ENCODE data around the gene SOX13.

Gene SOX13

GRCh38 chr1:204130981-204131892 is 58.3 kb downstream of the SOX13 start:
- Histone ChIP-seq H3K36me3 (ENCODE audit: insufficient read depth, low read length) (no peaks in the 10 kb centered on the region), H3K9ac (ENCODE audit: low read depth, low read length) (no peak overlapping the region)

GRCh38 chr1:204131978-204132377 is 59.1 kb downstream of the SOX13 start:
- Histone ChIP-seq H3K36me3 (ENCODE audit: insufficient read depth, low read length) (no peaks in the 10 kb centered on the region), H3K9me3 (ENCODE audit: control insufficient read depth, insufficient read depth, low read length) (no peaks in the 10 kb centered on the region), H3K9ac (ENCODE audit: low read depth, low read length) (no peak overlapping the region), H3K4me1 (ENCODE audit: insufficient read depth, low read length) (peaks cover 3% of the 10 kb centered on the region; the same call in 1 of the 2 replicates)

More at GRCh38 chr1:204130981-204131892, 58.3 kb downstream of the SOX13 start:
- Histone ChIP-seq H3K4me1 (ENCODE audit: insufficient read depth, low read length) (peaks cover 3% of the 10 kb centered on the region; the same call in 1 of the 2 replicates), H3K9me3 (ENCODE audit: control insufficient read depth, insufficient read depth, low read length) (no peaks in the 10 kb centered on the region)

GRCh38 chr1:204132718-204133117 is 59.8 kb downstream of the SOX13 start:
- Histone ChIP-seq H3K9ac (ENCODE audit: low read depth, low read length) (no peak overlapping the region), H3K9me3 (ENCODE audit: control insufficient read depth, insufficient read depth, low read length) (no peaks in the 10 kb centered on the region), H3K4me1 (ENCODE audit: insufficient read depth, low read length) (no peaks in the 10 kb centered on the region; the same call in 1 of the 2 replicates), H3K36me3 (ENCODE audit: insufficient read depth, low read length) (no peaks in the 10 kb centered on the region)

- H3K36me3 ChIP-seq (ENCODE audit: insufficient read depth, low read length) = no peaks in the 10 kb centered on the region
- H3K9me3 ChIP-seq (ENCODE audit: control insufficient read depth, insufficient read depth, low read length) = no peaks in the 10 kb centered on the region
- H3K4me1 ChIP-seq (ENCODE audit: insufficient read depth, low read length) = no peaks in the 10 kb centered on the region; the same call in 1 of the 2 replicates
- no peak overlapping the region for H3K9ac ChIP-seq (ENCODE audit: low read depth, low read length)
Measured at GRCh38 chr1:204134103-204134502, 61.2 kb downstream of the SOX13 start.

- no peaks in the 10 kb centered on the region for H3K4me1 ChIP-seq (ENCODE audit: insufficient read depth, low read length)
- no peaks in the 10 kb centered on the region for H3K9me3 ChIP-seq (ENCODE audit: control insufficient read depth, insufficient read depth, low read length)
- H3K36me3 ChIP-seq (ENCODE audit: insufficient read depth, low read length) = no peaks in the 10 kb centered on the region
- H3K9ac ChIP-seq (ENCODE audit: low read depth, low read length) = no peak overlapping the region
Measured at GRCh38 chr1:204136814-204137213, 63.9 kb downstream of the SOX13 start.

GRCh38 chr1:204139088-204139487 is 66.2 kb downstream of the SOX13 start:
- no peaks in the 10 kb centered on the region for H3K36me3 ChIP-seq (ENCODE audit: insufficient read depth, low read length)
- no peaks in the 10 kb centered on the region for H3K9me3 ChIP-seq (ENCODE audit: control insufficient read depth, insufficient read depth, low read length)
- no peaks in the 10 kb centered on the region for H3K4me1 ChIP-seq (ENCODE audit: insufficient read depth, low read length)
- no peak overlapping the region for H3K9ac ChIP-seq (ENCODE audit: low read depth, low read length)

- H3K9me3 ChIP-seq (ENCODE audit: control insufficient read depth, insufficient read depth, low read length) = no peaks in the 10 kb centered on the region
- no peak overlapping the region for H3K9ac ChIP-seq (ENCODE audit: low read depth, low read length)
- H3K4me1 ChIP-seq (ENCODE audit: insufficient read depth, low read length) = no peaks in the 10 kb centered on the region
- H3K36me3 ChIP-seq (ENCODE audit: insufficient read depth, low read length) = no peaks in the 10 kb centered on the region; the same call in 1 of the 2 replicates
Measured at GRCh38 chr1:204139952-204140351, 67.0 kb downstream of the SOX13 start.

- no peaks in the 10 kb centered on the region; the same call in 1 of the 2 replicates for H3K36me3 ChIP-seq (ENCODE audit: insufficient read depth, low read length)
- no peaks in the 10 kb centered on the region for H3K4me1 ChIP-seq (ENCODE audit: insufficient read depth, low read length)
Measured at GRCh38 chr1:204141131-204141530, 68.2 kb downstream of the SOX13 start.

GRCh38 chr1:204142032-204142974 is 69.4 kb downstream of the SOX13 start:
- H3K9me3 ChIP-seq (ENCODE audit: control insufficient read depth, insufficient read depth, low read length) = no peaks in the 10 kb centered on the region
- no peak overlapping the region for H3K9ac ChIP-seq (ENCODE audit: low read depth, low read length)
- no peaks in the 10 kb centered on the region; the same call in 1 of the 2 replicates for H3K36me3 ChIP-seq (ENCODE audit: insufficient read depth, low read length)
- peaks cover 7% of the 10 kb centered on the region; the same call in 1 of the 2 replicates for H3K4me1 ChIP-seq (ENCODE audit: insufficient read depth, low read length)

More at GRCh38 chr1:204141131-204141530, 68.2 kb downstream of the SOX13 start:
- Histone ChIP-seq H3K9ac (ENCODE audit: low read depth, low read length) (no peak overlapping the region), H3K9me3 (ENCODE audit: control insufficient read depth, insufficient read depth, low read length) (no peaks in the 10 kb centered on the region)

- Histone ChIP-seq H3K4me1 (ENCODE audit: insufficient read depth, low read length) (peaks cover 18% of the 10 kb centered on the region), H3K36me3 (ENCODE audit: insufficient read depth, low read length) (no peaks in the 10 kb centered on the region; the same call in 1 of the 2 replicates), H3K9ac (ENCODE audit: low read depth, low read length) (no peak overlapping the region), H3K9me3 (ENCODE audit: control insufficient read depth, insufficient read depth, low read length) (no peaks in the 10 kb centered on the region)
Measured at GRCh38 chr1:204143276-204144041, 70.5 kb downstream of the SOX13 start.

- H3K9me3 ChIP-seq (ENCODE audit: control insufficient read depth, insufficient read depth, low read length) = no peaks in the 10 kb centered on the region
- no peaks in the 10 kb centered on the region; the same call in 1 of the 2 replicates for H3K36me3 ChIP-seq (ENCODE audit: insufficient read depth, low read length)
- peaks cover 21% of the 10 kb centered on the region for H3K4me1 ChIP-seq (ENCODE audit: insufficient read depth, low read length)
- H3K9ac ChIP-seq (ENCODE audit: low read depth, low read length) = no peak overlapping the region
Measured at GRCh38 chr1:204145033-204145504, 72.2 kb downstream of the SOX13 start.

GRCh38 chr1:204146309-204146708 is 73.4 kb downstream of the SOX13 start:
- Histone ChIP-seq H3K9me3 (ENCODE audit: control insufficient read depth, insufficient read depth, low read length) (no peaks in the 10 kb centered on the region), H3K9ac (ENCODE audit: low read depth, low read length) (no peak overlapping the region), H3K36me3 (ENCODE audit: insufficient read depth, low read length) (no peaks in the 10 kb centered on the region; the same call in 1 of the 2 replicates), H3K4me1 (ENCODE audit: insufficient read depth, low read length) (peaks cover 25% of the 10 kb centered on the region)

- Histone ChIP-seq H3K4me1 (ENCODE audit: insufficient read depth, low read length) (peaks cover 25% of the 10 kb centered on the region), H3K36me3 (ENCODE audit: insufficient read depth, low read length) (no peaks in the 10 kb centered on the region; the same call in 1 of the 2 replicates), H3K9me3 (ENCODE audit: control insufficient read depth, insufficient read depth, low read length) (no peaks in the 10 kb centered on the region), H3K9ac (ENCODE audit: low read depth, low read length) (no peak overlapping the region)
Measured at GRCh38 chr1:204146965-204147364, 74.0 kb downstream of the SOX13 start.

Data from ES-I3 (cell line).